Progenitor cell of endocrine pancreas (in vitro differentiated cells): ENCODE data around the gene VWA5B2. TPM values are rescaled to one million over a fixed set of nuclear protein-coding genes. Genes with fewer than 3 reads are reported as not detected.

Source experiments
- DNase-seq: peaks from one replicate; pipeline ENCODE4 v3.0.0; 2021; ENCODE audit warnings: low spot score; ENCODE audit not compliant: unreplicated experiment
- H3K27ac Mint-ChIP-seq: 2 replicates; pipeline ENCODE4 v1.8.0; 2021; ENCODE audit warnings: mild to moderate bottlenecking, moderate library complexity, mixed read lengths
- H3K27me3 Mint-ChIP-seq: 2 replicates; pipeline ENCODE4 v1.8.0; 2021; ENCODE audit warnings: mixed read lengths
- H3K36me3 Mint-ChIP-seq: 2 replicates; pipeline ENCODE4 v1.8.0; 2022; ENCODE audit warnings: mixed read lengths; ENCODE audit not compliant: insufficient read depth
- H3K4me1 Mint-ChIP-seq: 2 replicates; pipeline ENCODE4 v1.8.0; 2021; ENCODE audit warnings: low read depth, mixed read lengths
- H3K4me3 Mint-ChIP-seq: 2 replicates; pipeline ENCODE4 v1.8.0; 2021; ENCODE audit warnings: low read depth, mild to moderate bottlenecking, moderate library complexity, mixed read lengths
- H3K9me3 Mint-ChIP-seq: 2 replicates; pipeline ENCODE4 v1.8.0; 2021; ENCODE audit warnings: low read depth, mixed read lengths
- total RNA-seq: library from RNA; stranded (reverse); gene quantifications from 2 replicates; pipeline ENCODE4 v1.2.1, GENCODE V29; 2021
- TF ChIP-seq, protein P1 (sequence below): fragments of 200-600 bp; sonication (generic); IDR thresholded peaks from one replicate; pipeline ENCODE4 v1.5.0; 2021; ENCODE audit warnings: antibody characterized with exemption, mild to moderate bottlenecking; ENCODE audit not compliant: unreplicated experiment

The VWA5B2 gene
- total RNA-seq, 1 donor from 2014 or later, result 71.5 TPM

DNA sequence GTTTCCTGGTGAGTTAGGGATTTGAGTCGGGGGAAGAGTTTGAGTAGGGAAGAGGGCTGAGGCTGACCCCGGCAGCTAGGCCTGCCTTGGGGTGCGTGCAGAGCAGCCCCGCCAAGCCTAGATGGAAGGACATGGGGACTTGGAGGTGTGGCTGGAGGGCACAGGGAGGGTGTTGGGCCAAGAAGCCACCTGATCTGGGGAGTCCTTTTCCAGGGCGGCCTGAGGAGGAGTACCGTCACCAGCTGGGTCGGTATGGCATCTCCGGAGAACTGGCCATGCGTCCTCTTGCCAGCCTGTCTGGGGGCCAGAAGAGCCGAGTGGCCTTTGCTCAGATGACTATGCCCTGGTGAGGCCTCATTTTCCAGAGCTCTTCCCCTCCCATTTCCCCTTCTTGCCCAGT lies 36.5 kb upstream of the VWA5B2 start:
- TF ChIP-seq, protein P1, sequence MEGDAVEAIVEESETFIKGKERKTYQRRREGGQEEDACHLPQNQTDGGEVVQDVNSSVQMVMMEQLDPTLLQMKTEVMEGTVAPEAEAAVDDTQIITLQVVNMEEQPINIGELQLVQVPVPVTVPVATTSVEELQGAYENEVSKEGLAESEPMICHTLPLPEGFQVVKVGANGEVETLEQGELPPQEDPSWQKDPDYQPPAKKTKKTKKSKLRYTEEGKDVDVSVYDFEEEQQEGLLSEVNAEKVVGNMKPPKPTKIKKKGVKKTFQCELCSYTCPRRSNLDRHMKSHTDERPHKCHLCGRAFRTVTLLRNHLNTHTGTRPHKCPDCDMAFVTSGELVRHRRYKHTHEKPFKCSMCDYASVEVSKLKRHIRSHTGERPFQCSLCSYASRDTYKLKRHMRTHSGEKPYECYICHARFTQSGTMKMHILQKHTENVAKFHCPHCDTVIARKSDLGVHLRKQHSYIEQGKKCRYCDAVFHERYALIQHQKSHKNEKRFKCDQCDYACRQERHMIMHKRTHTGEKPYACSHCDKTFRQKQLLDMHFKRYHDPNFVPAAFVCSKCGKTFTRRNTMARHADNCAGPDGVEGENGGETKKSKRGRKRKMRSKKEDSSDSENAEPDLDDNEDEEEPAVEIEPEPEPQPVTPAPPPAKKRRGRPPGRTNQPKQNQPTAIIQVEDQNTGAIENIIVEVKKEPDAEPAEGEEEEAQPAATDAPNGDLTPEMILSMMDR, result no peak
- no peak overlapping the region for H3K27ac Mint-ChIP-seq
- no peaks in the 10 kb centered on the region for H3K9me3 Mint-ChIP-seq
- peaks cover 11% of the 10 kb centered on the region for H3K36me3 Mint-ChIP-seq
- no peak overlapping the region for H3K4me3 Mint-ChIP-seq
- H3K4me1 Mint-ChIP-seq, result no peaks in the 10 kb centered on the region
- H3K27me3 Mint-ChIP-seq, result no peaks in the 10 kb centered on the region
- DNase-seq, result no peak

DNA sequence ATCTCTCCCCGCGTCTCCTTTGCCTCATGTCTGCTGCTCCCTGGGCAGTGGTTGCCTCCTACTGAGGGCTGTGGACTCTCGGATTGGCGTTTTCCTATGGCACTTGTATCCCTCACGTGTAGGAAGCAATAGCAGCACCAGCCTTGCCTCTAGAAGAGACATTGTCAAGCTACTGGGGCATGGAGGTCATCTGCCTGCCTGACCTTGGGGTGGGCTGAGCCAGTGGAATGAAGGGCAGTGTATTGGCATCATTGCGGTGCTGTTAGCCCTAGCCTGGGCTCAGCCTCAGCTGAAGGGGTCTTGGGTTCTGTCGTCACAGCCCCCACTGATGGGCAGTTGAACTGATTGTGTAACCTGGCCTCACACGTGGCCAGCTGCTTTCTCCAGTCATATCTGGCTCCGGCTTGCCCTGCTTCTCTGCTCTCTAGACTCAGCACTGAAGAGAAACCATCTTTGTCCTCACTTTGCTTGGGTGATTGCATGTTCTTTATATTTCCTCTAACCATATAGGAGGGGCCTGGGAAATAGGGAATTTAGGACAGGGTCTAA lies 35.3 kb upstream of the VWA5B2 start:
- H3K36me3 Mint-ChIP-seq, result peaks cover 11% of the 10 kb centered on the region
- H3K4me1 Mint-ChIP-seq, result no peaks in the 10 kb centered on the region
- no peaks in the 10 kb centered on the region for H3K9me3 Mint-ChIP-seq
- no peak for DNase-seq
- no peak overlapping the region for H3K4me3 Mint-ChIP-seq
- H3K27me3 Mint-ChIP-seq, result no peaks in the 10 kb centered on the region
- TF ChIP-seq, protein P1, result no peak
- no peak overlapping the region for H3K27ac Mint-ChIP-seq

- Mint-ChIP-seq H3K27me3 (no peaks in the 10 kb centered on the region), H3K36me3 (peaks cover 7% of the 10 kb centered on the region), H3K9me3 (no peaks in the 10 kb centered on the region), H3K27ac (no peak overlapping the region), H3K4me1 (no peaks in the 10 kb centered on the region), H3K4me3 (no peak overlapping the region)
- TF ChIP-seq, protein P1, result no peak
- no peak for DNase-seq
Observed at GRCh38 chr3:184196536-184196935, 32.8 kb upstream of the VWA5B2 start.

DNA sequence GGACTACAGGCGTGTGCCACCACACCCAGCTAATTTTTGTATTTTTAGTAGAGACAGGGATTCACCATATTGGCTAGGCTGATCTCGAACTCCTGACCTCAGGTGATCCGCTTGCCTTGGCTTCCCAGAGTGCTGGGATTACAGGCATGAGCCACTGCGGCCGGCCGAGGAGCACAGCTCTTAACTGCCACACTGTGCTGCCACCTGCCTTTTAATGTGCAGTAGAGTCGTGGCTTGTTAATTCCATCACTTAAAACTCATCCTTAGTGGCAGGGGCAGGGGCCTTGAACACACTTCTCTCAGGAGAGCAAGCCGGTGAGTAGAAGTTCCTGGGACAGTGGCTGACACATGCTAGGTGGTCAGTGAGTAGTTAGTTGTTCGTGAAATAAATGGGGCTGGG lies 30.9 kb upstream of the VWA5B2 start:
- Mint-ChIP-seq H3K27ac (no peak overlapping the region), H3K9me3 (no peaks in the 10 kb centered on the region), H3K4me1 (no peaks in the 10 kb centered on the region), H3K27me3 (no peaks in the 10 kb centered on the region), H3K36me3 (peaks cover 1% of the 10 kb centered on the region), H3K4me3 (no peak overlapping the region)
- no peak for DNase-seq
- TF ChIP-seq, protein P1, result no peak

GRCh38 chr3:184200825-184201224 lies 28.6 kb upstream of the VWA5B2 start:
- Mint-ChIP-seq H3K36me3 (no peaks in the 10 kb centered on the region), H3K4me3 (no peak overlapping the region), H3K4me1 (no peaks in the 10 kb centered on the region), H3K27me3 (peaks cover 4% of the 10 kb centered on the region), H3K9me3 (no peaks in the 10 kb centered on the region), H3K27ac (no peak overlapping the region)
- TF ChIP-seq, protein P1, result no peak
- no peak for DNase-seq
